GM23338 (cell line): ENCODE measurements around the gene PRKAB2. TPM values are rescaled to one million over a fixed set of nuclear protein-coding genes. Genes with fewer than 3 reads are reported as not detected.

Source experiments
- ATAC-seq: fragments of 200-7000 bp; cut with Tn5 transposase; 3 replicates; pipeline ENCODE4 v1.9.1; 2020
- DNase-seq: peaks from one replicate; pipeline ENCODE4 v3.0.0-alpha.2; 2015; ENCODE audit warnings: low spot score
- H2AFZ ChIP-seq: fragments of 200-600 bp; sonication (generic); 2 replicates; pipeline ENCODE4 v1.8.0; 2016; ENCODE audit warnings: antibody characterized with exemption, mild to moderate bottlenecking, moderate library complexity
- H3F3A ChIP-seq: fragments of 200-600 bp; sonication (generic); replicated peaks from 2 replicates; pipeline ENCODE4 v1.8.0; 2017; ENCODE audit warnings: antibody characterized with exemption, mixed run types, low read depth
- H3K27ac ChIP-seq: fragments of 200-600 bp; sonication (generic); 2 replicates; pipeline ENCODE4 v1.6.1; 2016; ENCODE audit warnings: low read depth
- H3K27me3 ChIP-seq: fragments of 200-600 bp; sonication (generic); 2 replicates; pipeline ENCODE4 v1.8.0; 2016; ENCODE audit warnings: mild to moderate bottlenecking, mixed run types, moderate library complexity; ENCODE audit not compliant: insufficient read depth
- H3K36me3 ChIP-seq: fragments of 200-600 bp; sonication (generic); 2 replicates; pipeline ENCODE4 v1.8.0; 2016; ENCODE audit warnings: mild to moderate bottlenecking; ENCODE audit not compliant: insufficient read depth
- H3K4me1 ChIP-seq: fragments of 200-600 bp; sonication (generic); 2 replicates; pipeline ENCODE4 v1.8.0; 2016; ENCODE audit warnings: mild to moderate bottlenecking, moderate library complexity; ENCODE audit not compliant: insufficient read depth
- H3K4me2 ChIP-seq: fragments of 200-600 bp; sonication (generic); 2 replicates; pipeline ENCODE4 v1.7.1; 2017; ENCODE audit warnings: mixed run types
- H3K4me3 ChIP-seq: fragments of 200-600 bp; sonication (generic); 2 replicates; pipeline ENCODE4 v1.6.1; 2016; ENCODE audit warnings: mixed run types
- H3K79me2 ChIP-seq: fragments of 200-600 bp; sonication (generic); replicated peaks from 2 replicates; pipeline ENCODE4 v1.8.0; 2017; ENCODE audit warnings: mild to moderate bottlenecking; ENCODE audit not compliant: insufficient read depth
- H3K9me2 ChIP-seq: fragments of 200-600 bp; sonication (generic); 2 replicates; pipeline ENCODE4 v1.8.0; 2017; ENCODE audit not compliant: insufficient read depth
- H4K20me1 ChIP-seq: fragments of 200-600 bp; sonication (generic); replicated peaks from 2 replicates; pipeline ENCODE4 v1.8.0; 2017; ENCODE audit warnings: mild to moderate bottlenecking; ENCODE audit not compliant: insufficient read depth
- H3K27ac Mint-ChIP-seq: 2 replicates; pipeline ENCODE4 v1.8.0; 2020; ENCODE audit warnings: inconsistent platforms, mild to moderate bottlenecking, moderate library complexity, mixed read lengths
- H3K27me3 Mint-ChIP-seq: 3 replicates; pipeline ENCODE4 v1.8.0; 2022; ENCODE audit warnings: low read depth, mild to moderate bottlenecking, moderate library complexity, mixed read lengths, inconsistent platforms; ENCODE audit not compliant: insufficient read depth, poor library complexity
- H3K36me3 Mint-ChIP-seq: 3 replicates; pipeline ENCODE4 v1.8.0; 2021; ENCODE audit warnings: low read depth, mild to moderate bottlenecking, inconsistent platforms, moderate library complexity, mixed read lengths
- H3K4me1 Mint-ChIP-seq: 3 replicates; pipeline ENCODE4 v1.8.0; 2020; ENCODE audit warnings: mild to moderate bottlenecking, inconsistent platforms, mixed read lengths
- H3K4me3 Mint-ChIP-seq: 3 replicates; pipeline ENCODE4 v1.8.0; 2021; ENCODE audit warnings: moderate library complexity, mild to moderate bottlenecking, inconsistent platforms, mixed read lengths
- H3K9me3 Mint-ChIP-seq: 3 replicates; pipeline ENCODE4 v1.8.0; 2020; ENCODE audit warnings: moderate library complexity, mild to moderate bottlenecking, inconsistent platforms, mixed read lengths
- CTCF ChIP-seq, 2 experiments: fragments of 200-600 bp in 1 of 2; sonication (generic) in 1 of 2; conservative IDR thresholded peaks; 2 replicates each; pipeline versions ENCODE4 v1.5.1 to v1.6.1; 2016 to 2017; ENCODE audit warnings: antibody characterized with exemption in 2 of 2, low read depth in 2 of 2, mild to moderate bottlenecking in 2 of 2, moderate library complexity in 1 of 2
- JUNB ChIP-seq: IDR thresholded peaks from one replicate; pipeline ENCODE4 v1.6.1; 2016; ENCODE audit warnings: antibody characterized with exemption; ENCODE audit not compliant: unreplicated experiment
- NANOG ChIP-seq: IDR thresholded peaks from 2 replicates; pipeline ENCODE4 v1.6.1; 2016; ENCODE audit warnings: antibody characterized with exemption, borderline replicate concordance
- STAT1 ChIP-seq: IDR thresholded peaks from one replicate; pipeline ENCODE4 v1.6.1; 2016; ENCODE audit warnings: antibody characterized with exemption; ENCODE audit not compliant: unreplicated experiment
- ZNF462 ChIP-seq: fragments of 250-450 bp; sonication (Bioruptor Pico); IDR thresholded peaks from 2 replicates; pipeline ENCODE4 v1.5.0; 2020; ENCODE audit warnings: mild to moderate bottlenecking, moderate library complexity
- polyA plus RNA-seq: library from polyadenylated mRNA; unstranded; fragments of >200 nt; fragmentation: Nextera tagmentation; extraction: Ambion mirVana; gene quantifications from 2 replicates; pipeline ENCODE4 v1.2.1, GENCODE V29; 2016
- total RNA-seq: library from RNA; depleted of rRNA; stranded (reverse); fragments of >200 nt; shearing (Covaris generic); gene quantifications from 2 replicates; pipeline ENCODE4 v1.2.3, GENCODE V29; 2014

The PRKAB2 gene
- total and polyA plus RNA-seq, 2 experiments from 2014 or later = 15.9 to 32.2 TPM

- Histone ChIP-seq H3F3A (no peaks in the 10 kb centered on the region), H3K27me3 (no peaks in the 10 kb centered on the region), H3K4me2 (no peak overlapping the region), H3K36me3 (no peaks in the 10 kb centered on the region), H3K4me1 (no peaks in the 10 kb centered on the region), H3K4me3 (no peak overlapping the region), H3K79me2 (no peaks in the 10 kb centered on the region), H4K20me1 (no peaks in the 10 kb centered on the region), H3K27ac (no peak overlapping the region), H2AFZ (no peak overlapping the region), H3K9me2 (peaks cover 5% of the 10 kb centered on the region; the same call in 1 of the 2 replicates)
- Mint-ChIP-seq H3K27me3 (peaks cover 1% of the 10 kb centered on the region), H3K4me1 (no peaks in the 10 kb centered on the region), H3K4me3 (no peak overlapping the region), H3K27ac (no peak overlapping the region), H3K36me3 (no peaks in the 10 kb centered on the region), H3K9me3 (no peaks in the 10 kb centered on the region)
- no peak for TF ChIP-seq STAT1
- TF ChIP-seq ZNF462 (CRISPR knock-in tag) = no peak
- TF ChIP-seq JUNB = no peak
- no peak for TF ChIP-seq CTCF (conservative IDR thresholded peaks at IDR 0.05; ENCODE audit: low read depth in 2 of 2)
- ATAC-seq (no peak), DNase-seq (no peak)
Measured at GRCh38 chr1:147207192-147207591, 34.9 kb upstream of the PRKAB2 start.

- no peak overlapping the region for H3K27ac ChIP-seq
- H3F3A ChIP-seq = no peaks in the 10 kb centered on the region
- H3K36me3 Mint-ChIP-seq = no peaks in the 10 kb centered on the region
- H3K4me2 ChIP-seq = no peak overlapping the region
- no peaks in the 10 kb centered on the region for H3K4me1 Mint-ChIP-seq
- no peaks in the 10 kb centered on the region for H4K20me1 ChIP-seq
- no peak for ATAC-seq
- H3K4me3 Mint-ChIP-seq = no peak overlapping the region
- H3K27me3 Mint-ChIP-seq = peaks cover 1% of the 10 kb centered on the region
- no peaks in the 10 kb centered on the region for H3K4me1 ChIP-seq
- H3K9me2 ChIP-seq = peaks cover 5% of the 10 kb centered on the region; the same call in 1 of the 2 replicates
- no peak overlapping the region for H2AFZ ChIP-seq
- H3K79me2 ChIP-seq = no peaks in the 10 kb centered on the region
- H3K4me3 ChIP-seq = no peak overlapping the region
- no peak for DNase-seq
- H3K36me3 ChIP-seq = no peaks in the 10 kb centered on the region
- no peaks in the 10 kb centered on the region for H3K27me3 ChIP-seq
- no peaks in the 10 kb centered on the region for H3K9me3 Mint-ChIP-seq
- H3K27ac Mint-ChIP-seq = no peak overlapping the region
- no peak for TF ChIP-seq NANOG
- no peak for TF ChIP-seq ZNF462 (CRISPR knock-in tag)
Measured at GRCh38 chr1:147204080-147204479, 31.8 kb upstream of the PRKAB2 start.
